Measurements from ENCODE around the gene NDNF. TPM values are rescaled to one million over a fixed set of nuclear protein-coding genes. Genes with fewer than 3 reads are reported as not detected.

Gene NDNF
- polyA plus RNA-seq, 12 donors: 2.3 to 30.0 (median 9.4) TPM; not detected in 2

DNA sequence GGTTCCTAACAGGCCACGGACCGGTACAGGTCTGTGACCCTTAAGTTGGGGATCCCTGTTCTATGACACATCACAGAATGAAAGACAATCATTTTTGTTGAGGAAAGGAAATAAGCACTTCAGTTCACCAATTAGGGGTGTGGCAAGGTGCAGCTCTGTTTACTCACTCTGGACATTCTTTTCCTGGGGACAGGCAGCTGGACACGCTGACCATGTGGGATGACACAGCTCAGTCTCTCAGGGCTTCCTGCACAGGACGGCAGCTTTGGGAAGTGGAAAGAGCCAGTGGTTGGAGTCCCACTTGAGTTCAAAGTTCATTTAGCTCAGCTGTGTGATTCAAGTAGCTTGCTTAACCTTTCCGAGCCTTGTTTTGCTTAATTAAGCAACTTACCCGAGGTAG lies 55.7 kb downstream of the NDNF start:
- DNase-seq: no peak

- no peak for DNase-seq
Measured at GRCh38 chr4:121015421-121015820, 56.9 kb downstream of the NDNF start.

DNA sequence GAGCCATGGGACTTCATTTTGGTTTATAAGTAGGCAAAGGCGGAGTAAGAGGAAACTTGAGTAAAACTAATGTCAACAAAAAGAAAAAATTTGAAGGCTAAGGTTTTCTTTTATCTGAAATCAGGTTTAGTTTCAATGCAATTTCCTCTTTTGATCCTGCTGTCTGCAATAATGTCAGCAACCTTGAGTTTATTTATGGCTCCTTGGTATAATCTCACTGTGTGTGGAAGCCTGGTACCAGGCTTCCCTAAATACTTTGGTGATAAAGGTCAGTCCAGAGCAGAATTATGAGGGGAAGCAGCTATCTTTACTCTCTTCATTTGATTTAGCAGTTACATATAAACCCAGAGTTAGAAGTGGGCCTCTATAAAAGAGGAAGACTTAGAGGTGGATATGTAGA lies 57.8 kb downstream of the NDNF start:
- no peak for DNase-seq

DNA sequence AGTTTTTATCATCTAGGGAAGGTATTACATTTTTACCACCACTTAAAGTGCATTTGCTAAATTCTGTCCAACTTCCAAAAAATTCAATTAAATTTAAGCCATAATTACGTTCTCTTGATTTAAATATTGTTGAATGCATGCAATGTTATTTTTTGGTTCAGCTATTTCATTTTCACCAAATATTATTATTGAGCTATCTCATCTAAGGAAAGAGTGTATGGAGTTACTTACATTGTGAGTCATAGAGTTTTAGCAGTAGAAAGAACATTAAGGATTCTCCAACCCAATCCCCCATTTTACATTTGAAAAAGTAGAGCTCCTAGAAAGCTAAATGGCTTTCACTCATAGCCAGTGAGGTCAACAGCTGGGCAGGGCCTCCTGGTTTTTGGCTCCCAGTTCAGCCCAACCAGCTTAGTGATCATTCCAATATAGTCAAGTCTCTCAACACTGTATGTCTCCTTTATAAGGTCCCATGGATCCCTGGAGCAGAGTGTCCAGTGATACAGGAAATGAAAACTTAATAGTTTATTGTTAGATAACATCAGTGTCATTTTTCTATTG lies 60.5 kb downstream of the NDNF start:
- no peak for DNase-seq

GRCh38 chr4:121011138-121011537 lies 61.2 kb downstream of the NDNF start:
- no peak for DNase-seq

DNA sequence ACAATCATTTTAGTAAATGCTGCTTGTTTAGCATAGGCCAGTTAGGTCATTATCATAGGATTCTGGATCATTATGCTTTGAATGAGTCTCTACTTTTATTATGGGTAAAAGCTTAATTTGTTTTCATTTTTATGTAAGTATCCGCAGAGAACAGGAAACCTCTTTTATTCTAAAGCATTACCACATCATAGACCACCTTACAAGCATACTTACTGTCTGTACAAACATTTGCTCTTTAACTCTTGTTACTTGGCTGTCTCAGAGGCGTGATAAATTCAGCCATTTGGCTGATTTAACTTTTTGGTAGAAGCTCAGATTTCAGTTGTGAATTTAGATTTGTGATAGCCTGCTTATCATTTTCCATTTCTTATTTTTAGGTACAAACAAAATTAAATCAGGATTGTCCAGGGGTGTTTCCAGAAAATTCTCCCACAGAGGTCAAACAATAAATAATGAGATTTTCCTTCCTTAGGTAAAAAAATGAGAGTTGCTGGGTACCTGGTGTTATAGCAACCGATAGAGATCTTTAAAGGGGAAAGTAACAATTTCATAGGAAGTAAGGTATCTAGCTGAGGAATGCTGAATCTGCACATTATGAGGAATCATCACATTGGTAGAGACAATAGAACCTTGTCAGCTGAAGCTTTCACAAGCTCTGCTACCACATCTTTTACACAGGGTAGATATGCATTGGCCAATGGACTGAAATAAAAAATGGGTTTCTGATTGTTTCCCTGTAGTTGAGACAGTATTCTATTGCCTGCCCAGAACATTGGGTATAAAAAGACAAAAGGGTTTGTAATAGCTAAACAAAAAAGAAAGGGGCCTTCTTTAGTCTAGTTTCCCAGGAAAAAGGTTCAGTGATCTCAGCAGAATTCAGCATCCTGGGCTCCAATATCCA lies 62.5 kb downstream of the NDNF start:
- no peak for DNase-seq

- DNase-seq: no peak
Measured at GRCh38 chr4:121007660-121008059, 64.7 kb downstream of the NDNF start.

DNA sequence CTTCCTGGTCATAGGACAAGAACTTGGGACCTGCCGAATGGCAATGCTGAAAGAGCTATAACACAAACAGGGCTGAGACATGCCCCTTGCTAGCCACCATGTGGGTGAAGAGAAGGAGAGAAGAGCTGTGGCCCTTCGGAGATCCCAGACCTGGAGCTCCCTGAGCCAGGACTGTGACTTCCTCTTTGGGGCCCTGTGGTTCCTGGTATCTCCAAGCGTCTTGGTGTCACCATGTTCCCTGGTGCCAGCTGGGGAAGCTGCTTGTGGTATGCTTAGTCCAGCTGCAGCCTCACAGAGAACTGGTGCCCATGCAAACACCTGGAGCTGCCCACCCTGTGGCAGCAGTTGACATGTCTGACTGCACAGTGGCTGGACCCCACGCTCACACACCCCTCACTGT lies 68.5 kb downstream of the NDNF start:
- no peak for DNase-seq

- DNase-seq: no peak
Measured at GRCh38 chr4:120995266-120996010, 76.9 kb downstream of the NDNF start.

DNA sequence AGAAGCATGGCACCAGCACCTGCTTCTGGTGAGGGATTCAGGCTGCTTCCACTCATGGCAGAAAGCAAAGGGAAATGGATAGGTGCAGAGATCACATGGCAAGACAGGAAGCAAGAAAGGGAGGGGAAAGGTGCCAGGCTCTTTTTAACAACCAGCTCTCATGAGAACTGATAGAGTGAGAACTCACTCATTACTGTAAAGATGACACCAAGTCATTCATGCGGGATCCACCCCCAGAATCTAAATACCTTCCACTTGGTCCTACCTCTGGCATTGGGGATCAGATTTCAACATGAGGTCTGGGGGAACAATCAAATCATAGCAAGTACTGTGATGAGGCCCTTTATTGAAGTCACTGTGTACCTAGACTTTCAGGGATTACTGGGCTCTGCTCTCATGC lies 77.8 kb downstream of the NDNF start:
- no peak for DNase-seq

DNA sequence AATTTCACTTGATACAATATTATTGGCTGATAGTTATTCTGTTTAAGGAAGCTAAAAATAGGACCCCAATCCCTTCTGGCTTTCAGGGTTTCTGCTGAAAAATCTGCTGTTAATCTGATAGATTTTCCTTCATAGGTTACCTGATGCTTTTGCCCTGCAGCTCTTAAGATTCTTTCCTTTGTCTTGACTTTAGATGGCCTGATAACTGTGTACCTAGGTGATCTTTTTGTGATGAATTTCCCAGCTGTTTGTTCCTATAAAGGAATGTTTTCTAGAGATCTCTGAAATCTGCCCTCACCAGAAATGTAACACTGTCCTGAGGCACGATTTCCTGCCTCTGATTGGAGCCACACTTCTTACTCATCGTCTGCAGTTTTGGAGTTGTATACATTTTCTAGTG lies 80.5 kb downstream of the NDNF start:
- DNase-seq: no peak

DNA sequence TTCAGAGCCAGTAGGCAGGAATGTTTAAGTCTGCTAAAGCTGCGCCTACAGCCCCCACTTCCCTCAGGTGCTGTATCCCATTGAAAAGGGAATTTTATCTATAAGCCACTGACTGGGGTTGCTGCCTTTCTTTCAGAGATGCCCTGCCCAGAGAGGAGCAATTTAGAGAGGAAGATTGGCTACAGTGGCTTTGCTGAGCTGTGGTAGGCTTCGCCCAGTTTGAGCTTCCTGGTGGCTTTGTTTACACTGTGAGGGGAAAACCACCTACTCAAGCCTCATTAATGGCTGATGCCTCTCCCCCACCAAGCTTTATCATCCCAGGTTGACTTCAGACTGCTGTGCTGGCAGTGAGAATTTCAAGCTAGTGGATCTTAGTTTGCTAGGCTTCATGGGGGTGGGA lies 82.1 kb downstream of the NDNF start:
- DNase-seq: no peak

Other genes with a start within 250 kb of the NDNF start
- 10 to 100 TPM in 10 of 12 donors, 1 to 10 TPM in 1, not detected in 1; 8.8 to 14.7 (median 12.2) TPM for gene PRDM5, start 149.8 kb downstream of the NDNF start, polyA plus RNA-seq (ENCODE audit: insufficient read length in 12 of 12)
- gene TNIP3, start 91.8 kb upstream of the NDNF start, polyA plus RNA-seq (ENCODE audit: insufficient read length in 12 of 12): 1 to 10 TPM in 1 of 12 donors, under 1 TPM in 7, not detected in 4; 0.12 to 1.3 (median 0.22) TPM